Endodermal cell (in vitro differentiated cells): ENCODE results near the gene RUBCN. TPM values are rescaled to one million over a fixed set of nuclear protein-coding genes. Genes with fewer than 3 reads are reported as not detected.
"Not testable (repeated sequence)": the region's sequence is repeated elsewhere in the genome, so short reads cannot be mapped to it uniquely, and the experiment has no call there.

Experiments
- DNase-seq: peaks from one replicate; pipeline ENCODE4 v3.0.0-alpha.2; 2017
- H3K27ac ChIP-seq: 2 replicates; pipeline ENCODE4 v1.5.1; 2013; ENCODE audit warnings: mild to moderate bottlenecking, low read depth, low read length, moderate library complexity
- H3K27me3 ChIP-seq: 2 replicates; pipeline ENCODE4 v1.6.1; 2013; ENCODE audit warnings: mild to moderate bottlenecking, low read length, moderate library complexity; ENCODE audit not compliant: insufficient read depth, control insufficient read depth, poor library complexity, severe bottlenecking
- H3K36me3 ChIP-seq: 2 replicates; pipeline ENCODE4 v1.7.0; 2013; ENCODE audit warnings: mild to moderate bottlenecking, low read length, moderate library complexity; ENCODE audit not compliant: control insufficient read depth, insufficient read depth
- H3K4me1 ChIP-seq: one replicate; pipeline ENCODE4 v1.7.0; 2013; ENCODE audit warnings: low read length; ENCODE audit not compliant: control insufficient read depth, insufficient read depth
- H3K4me3 ChIP-seq: 2 replicates; pipeline ENCODE4 v1.5.1; 2013; ENCODE audit warnings: mild to moderate bottlenecking, low read length, moderate library complexity
- H3K9ac ChIP-seq: 2 replicates; pipeline ENCODE4 v1.6.1; 2013; ENCODE audit warnings: mild to moderate bottlenecking, low read length, moderate library complexity; ENCODE audit not compliant: poor library complexity, severe bottlenecking; ENCODE audit errors: extremely low read depth
- H3K9me3 ChIP-seq: 2 replicates; pipeline ENCODE4 v1.6.1; 2013; ENCODE audit warnings: mild to moderate bottlenecking, low read length, moderate library complexity; ENCODE audit not compliant: control insufficient read depth
- H3K27ac Mint-ChIP-seq: 2 replicates; pipeline ENCODE4 v1.8.0; 2020; ENCODE audit warnings: mixed read lengths
- H3K27me3 Mint-ChIP-seq: 2 replicates; pipeline ENCODE4 v1.8.0; 2021; ENCODE audit warnings: mild to moderate bottlenecking, mixed read lengths; ENCODE audit not compliant: insufficient read depth
- H3K36me3 Mint-ChIP-seq: 2 replicates; pipeline ENCODE4 v1.8.0; 2020; ENCODE audit warnings: low read depth, mixed read lengths
- H3K4me1 Mint-ChIP-seq: 2 replicates; pipeline ENCODE4 v1.8.0; 2020; ENCODE audit warnings: mixed read lengths
- H3K4me3 Mint-ChIP-seq: 2 replicates; pipeline ENCODE4 v1.8.0; 2020; ENCODE audit warnings: mild to moderate bottlenecking, moderate library complexity, mixed read lengths
- H3K9me3 Mint-ChIP-seq: 2 replicates; pipeline ENCODE4 v1.8.0; 2020; ENCODE audit warnings: mild to moderate bottlenecking, mixed read lengths
- CTCF ChIP-seq: fragments of 200-600 bp; sonication (generic); conservative IDR thresholded peaks from 2 replicates; pipeline ENCODE4 v1.5.0; 2021; ENCODE audit warnings: antibody characterized with exemption, mild to moderate bottlenecking
- WGBS, 2 experiments: methylation state at CpG; one replicate each; pipeline versions ENCODE4 v1.1.5 to v1.1.7; 2013; ENCODE audit warnings: missing lambda C conversion rate in 2 of 2, mixed read lengths in 1 of 2; ENCODE audit not compliant: insufficient coverage in 1 of 2, insufficient read length in 1 of 2; 5-methylcytosine and 5-hydroxymethylcytosine counted together
- total RNA-seq, 2 donors: library from RNA; stranded (reverse); fragmentation: NEBNext Ultra II Directional in 1 of 2; extraction: Animal tissue kit (Norgen Biotek cat#: 25700) in 1 of 2; gene quantifications; 2 replicates in 1 of 2; 3 replicates in 1 of 2; pipeline ENCODE4 v1.2.1, GENCODE V29; 2021

The RUBCN gene
- total RNA-seq, 2 donors from 2014 or later, result 17.2 to 18.3 TPM

- Mint-ChIP-seq H3K4me1 (peaks cover 6% of the 10 kb centered on the region), H3K36me3 (peaks cover 38% of the 10 kb centered on the region), H3K27me3 (no peaks in the 10 kb centered on the region), H3K27ac (peak overlapping the region; percentile 81), H3K4me3 (no peak overlapping the region), H3K9me3 (peaks cover 5% of the 10 kb centered on the region)
- TF ChIP-seq CTCF, result no peak
- DNase-seq, result peak; percentile 88
- Histone ChIP-seq H3K4me1 (no peaks in the 10 kb centered on the region), H3K36me3 (no peaks in the 10 kb centered on the region), H3K27me3 (no peaks in the 10 kb centered on the region), H3K9me3 (peaks cover 7% of the 10 kb centered on the region), H3K4me3 (no peak overlapping the region), H3K27ac (peak overlapping the region; percentile 74), H3K9ac (peak overlapping the region; percentile 16)
- 31 to 52% methylated on average over 7 to 9 of the region's 9 CpGs for WGBS, 2 experiments
Measured at GRCh38 chr3:197711973-197712707, 24.6 kb downstream of the RUBCN start.

GRCh38 chr3:197710965-197711364 lies 25.7 kb downstream of the RUBCN start:
- 98 to 100% methylated on average over 3 to 5 of the region's 5 CpGs for WGBS, 2 experiments
- not testable (repeated sequence) for H3K27ac ChIP-seq, DNase-seq, H3K4me1 Mint-ChIP-seq, H3K4me3 Mint-ChIP-seq, H3K9ac ChIP-seq, H3K4me3 ChIP-seq, H3K27ac Mint-ChIP-seq, H3K4me1 ChIP-seq, H3K27me3 Mint-ChIP-seq, H3K9me3 ChIP-seq, H3K27me3 ChIP-seq, H3K9me3 Mint-ChIP-seq, H3K36me3 ChIP-seq
- H3K36me3 Mint-ChIP-seq, result peaks cover 33% of the 10 kb centered on the region

GRCh38 chr3:197709135-197709534 lies 27.6 kb downstream of the RUBCN start:
- Mint-ChIP-seq H3K36me3 (peaks cover 32% of the 10 kb centered on the region), H3K9me3 (no peaks in the 10 kb centered on the region), H3K4me1 (peaks cover 6% of the 10 kb centered on the region), H3K27me3 (no peaks in the 10 kb centered on the region), H3K4me3 (no peak overlapping the region), H3K27ac (no peak overlapping the region)
- H3K36me3 ChIP-seq, result peaks cover 5% of the 10 kb centered on the region
- no peak for TF ChIP-seq CTCF
- H3K27me3 ChIP-seq, result no peaks in the 10 kb centered on the region
- no peaks in the 10 kb centered on the region for H3K4me1 ChIP-seq
- 97 to 100% methylated on average over 1 to 9 of the region's 9 CpGs for WGBS, 2 experiments
- H3K27ac ChIP-seq, result no peak overlapping the region
- H3K9ac ChIP-seq, result no peak overlapping the region
- peaks cover 7% of the 10 kb centered on the region for H3K9me3 ChIP-seq
- H3K4me3 ChIP-seq, result no peak overlapping the region
- no peak for DNase-seq

GRCh38 chr3:197706658-197707057 lies 30.0 kb downstream of the RUBCN start:
- H3K36me3 Mint-ChIP-seq, result peaks cover 43% of the 10 kb centered on the region
- H3K4me3 ChIP-seq, result no peak overlapping the region
- H3K27me3 Mint-ChIP-seq, result no peaks in the 10 kb centered on the region
- H3K27me3 ChIP-seq, result no peaks in the 10 kb centered on the region
- peaks cover 7% of the 10 kb centered on the region for H3K9me3 ChIP-seq
- DNase-seq, result no peak
- TF ChIP-seq CTCF, result no peak
- H3K4me1 ChIP-seq, result no peaks in the 10 kb centered on the region
- no peak overlapping the region for H3K27ac Mint-ChIP-seq
- H3K4me3 Mint-ChIP-seq, result no peak overlapping the region
- no peaks in the 10 kb centered on the region for H3K9me3 Mint-ChIP-seq
- WGBS, 2 experiments, result 93 to 95% methylated on average over 7 of the region's 7 CpGs
- no peak overlapping the region for H3K9ac ChIP-seq
- H3K27ac ChIP-seq, result no peak overlapping the region
- H3K36me3 ChIP-seq, result peaks cover 22% of the 10 kb centered on the region
- H3K4me1 Mint-ChIP-seq, result no peaks in the 10 kb centered on the region
